K562 (cell line): Measurements from ENCODE around the gene ZNF627. TPM values are rescaled to one million over a fixed set of nuclear protein-coding genes. Genes with fewer than 3 reads are reported as not detected.

ENCODE experiments used
- ATF7 ChIP-seq: fragments of 450-650 bp; IDR thresholded peaks from 2 replicates; pipeline ENCODE4 v1.7.1; 2014; ENCODE audit warnings: mild to moderate bottlenecking, moderate library complexity
- E2F3 ChIP-seq: fragments of 250-450 bp; sonication (Bioruptor Pico); IDR thresholded peaks from 2 replicates; pipeline ENCODE4 v1.4.0; 2020; ENCODE audit warnings: mild to moderate bottlenecking
- EP400 ChIP-seq: fragments of 450-650 bp; IDR thresholded peaks from 2 replicates; pipeline ENCODE4 v1.6.1; 2017; ENCODE audit warnings: antibody characterized with exemption, mild to moderate bottlenecking, moderate library complexity
- ESRRA ChIP-seq: fragments of 450-650 bp; IDR thresholded peaks from 2 replicates; pipeline ENCODE4 v1.6.1; 2014; ENCODE audit warnings: low read depth, mild to moderate bottlenecking, moderate library complexity, borderline replicate concordance
- ETV5 ChIP-seq: sonication (generic); formaldehyde crosslinking; IDR thresholded peaks from 2 replicates; pipeline ENCODE4 v1.4.0; 2020; ENCODE audit warnings: low read depth, mild to moderate bottlenecking, missing genetic modification reagents
- FOS ChIP-seq: IDR thresholded peaks from 3 replicates; pipeline ENCODE4 v1.6.1; 2011; ENCODE audit not compliant: insufficient read length; ENCODE audit errors: extremely low read depth
- HMGN3 ChIP-seq: IDR thresholded peaks from 2 replicates; pipeline ENCODE4 v1.6.1; 2011; ENCODE audit warnings: borderline replicate concordance, low read depth, mild to moderate bottlenecking, mixed read lengths, low read length; ENCODE audit not compliant: insufficient read length; ENCODE audit errors: extremely low read depth
- HOXB6 ChIP-seq: fragments of 250-450 bp; sonication (Bioruptor Pico); IDR thresholded peaks from 2 replicates; pipeline ENCODE4 v1.5.1; 2022; ENCODE audit warnings: mild to moderate bottlenecking, borderline replicate concordance
- KHSRP ChIP-seq: fragments of 450-650 bp; IDR thresholded peaks from 2 replicates; pipeline ENCODE4 v1.6.1; 2017
- KLF16 ChIP-seq: IDR thresholded peaks from 2 replicates; pipeline ENCODE4 v1.6.1; 2016; ENCODE audit warnings: antibody characterized with exemption
- L3MBTL2 ChIP-seq: fragments of 450-650 bp; IDR thresholded peaks from 2 replicates; pipeline ENCODE4 v1.6.1; 2016; ENCODE audit warnings: mild to moderate bottlenecking, moderate library complexity
- PHF20 ChIP-seq: fragments of 450-650 bp; IDR thresholded peaks from 2 replicates; pipeline ENCODE4 v1.6.1; 2018; ENCODE audit not compliant: partially characterized antibody
- RBBP5 ChIP-seq: fragments of 200-600 bp; sonication (generic); IDR thresholded peaks from 2 replicates; pipeline ENCODE4 v1.6.1; 2012; ENCODE audit warnings: borderline replicate concordance, mild to moderate bottlenecking, low read length, control low read depth, inconsistent platforms; ENCODE audit not compliant: insufficient read depth, poor library complexity, severe bottlenecking
- TSC22D4 ChIP-seq: fragments of 450-650 bp; IDR thresholded peaks from 2 replicates; pipeline ENCODE4 v1.6.1; 2016; ENCODE audit warnings: missing genetic modification characterization, missing biosample characterization, control low read depth
- polyA plus RNA-seq, 8 experiments: library from polyadenylated mRNA; depleted of rRNA in 4 of 8; stranded (reverse) in 5 of 8; unstranded in 3 of 8; fragments of >200 nt; fragmentation: Nextera tagmentation in 2 of 8; fragmentation: Illumina TruSeq in 1 of 8; extraction: Ambion mirVana in 2 of 8; extraction: Trizol in 1 of 8; gene quantifications; 2 replicates each; pipeline versions ENCODE4 v1.2.1 to v1.2.3, GENCODE V29; 2011 to 2014; ENCODE audit warnings: inconsistent platforms in 1 of 8, missing spikeins in 1 of 8
- total RNA-seq, 7 experiments: library from RNA; depleted of rRNA in 6 of 7; stranded (reverse); fragments of >200 nt in 6 of 7; fragmentation: Illumina TruSeq in 2 of 7; extraction: Trizol in 2 of 7; gene quantifications; 2 replicates each; pipeline versions ENCODE4 v1.2.1 to v1.2.3, GENCODE V29; 2011 to 2021; ENCODE audit warnings: low replicate concordance in 1 of 7
- TF ChIP-seq, protein P1 (sequence below): fragments of 450-650 bp; IDR thresholded peaks from 2 replicates; pipeline ENCODE4 v1.6.1; 2016; ENCODE audit warnings: borderline replicate concordance
- TF ChIP-seq, protein P2 (sequence below): sonication (generic); formaldehyde crosslinking; IDR thresholded peaks from 2 replicates; pipeline ENCODE4 v1.8.1; 2023; ENCODE audit warnings: mild to moderate bottlenecking, missing genetic modification reagents, moderate library complexity
- TF ChIP-seq, protein P3 (sequence below): fragments of 250-450 bp; sonication (Bioruptor Pico); IDR thresholded peaks from 2 replicates; pipeline ENCODE4 v1.4.0; 2020; ENCODE audit warnings: mild to moderate bottlenecking

Gene ZNF627
- total and polyA plus RNA-seq, 9 of the 15 experiments (the other 6 are each of a cell fraction or from before 2014, with no cell fraction given) = 6.4 to 19.9 (median 10.6) TPM

DNA sequence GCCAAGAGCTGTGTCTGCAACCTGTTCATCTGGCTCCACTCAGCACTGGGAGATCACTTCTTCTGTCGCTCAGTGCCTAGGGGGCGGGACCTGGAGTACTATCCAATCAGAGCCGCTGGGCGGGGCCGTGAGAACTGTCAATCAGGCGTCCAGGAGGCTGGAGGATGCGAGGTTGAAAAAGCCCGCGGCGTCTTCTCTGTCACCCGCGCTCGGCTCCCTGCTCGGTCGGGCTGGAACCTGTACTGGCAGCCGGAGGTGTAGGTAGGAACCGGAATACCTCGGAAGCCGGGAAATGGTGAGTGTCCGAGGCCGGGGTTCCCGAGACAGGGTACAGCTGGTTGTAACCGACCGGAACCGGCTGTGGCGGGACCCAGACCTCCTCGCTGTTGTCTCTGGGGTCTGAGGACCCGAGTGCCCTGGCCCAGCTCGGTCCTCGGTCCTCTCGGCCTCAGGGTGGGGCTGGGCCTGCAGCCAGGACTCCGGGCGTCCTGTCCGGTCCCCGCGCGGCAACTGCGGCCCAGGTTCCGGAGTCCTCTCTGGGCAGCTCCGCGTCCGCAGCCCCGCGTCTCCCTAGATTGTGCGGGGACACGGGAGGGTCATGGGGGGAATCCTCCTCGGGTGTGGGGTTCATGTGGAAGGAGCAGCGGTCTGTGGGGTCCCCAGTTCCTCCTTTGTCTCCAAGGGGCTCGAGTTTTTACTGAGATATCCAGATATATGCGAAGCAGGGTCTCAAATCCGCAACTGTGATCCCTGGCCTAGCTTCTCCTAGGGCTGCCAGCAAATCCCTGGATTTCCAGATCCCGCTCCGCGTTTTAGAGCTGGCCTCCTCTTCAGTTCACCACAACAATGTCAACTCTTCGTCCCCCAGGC, 42.6 kb downstream of the ZNF627 start (continued):
- TF ChIP-seq KLF16 (peak; percentile 81), L3MBTL2 (peak; percentile 68), ETV5 (0 out of 2 replicates have a peak, but pooled peaks have one; percentile 21), E2F3 (CRISPR knock-in tag) (peak; percentile 27; the same call in 1 of the 2 replicates), KHSRP (no peak), FOS (peak; percentile 78), PHF20 (peak; percentile 17), HMGN3 (peak; percentile 55), HOXB6 (CRISPR knock-in tag) (no peak), RBBP5 (peak; percentile 44), EP400 (peak; percentile 68), ATF7 (peak; percentile 51; the same call in 1 of the 2 replicates), ESRRA (peak; percentile 20; the same call in 1 of the 2 replicates), TSC22D4 (no peak)
- TF ChIP-seq, protein P1, sequence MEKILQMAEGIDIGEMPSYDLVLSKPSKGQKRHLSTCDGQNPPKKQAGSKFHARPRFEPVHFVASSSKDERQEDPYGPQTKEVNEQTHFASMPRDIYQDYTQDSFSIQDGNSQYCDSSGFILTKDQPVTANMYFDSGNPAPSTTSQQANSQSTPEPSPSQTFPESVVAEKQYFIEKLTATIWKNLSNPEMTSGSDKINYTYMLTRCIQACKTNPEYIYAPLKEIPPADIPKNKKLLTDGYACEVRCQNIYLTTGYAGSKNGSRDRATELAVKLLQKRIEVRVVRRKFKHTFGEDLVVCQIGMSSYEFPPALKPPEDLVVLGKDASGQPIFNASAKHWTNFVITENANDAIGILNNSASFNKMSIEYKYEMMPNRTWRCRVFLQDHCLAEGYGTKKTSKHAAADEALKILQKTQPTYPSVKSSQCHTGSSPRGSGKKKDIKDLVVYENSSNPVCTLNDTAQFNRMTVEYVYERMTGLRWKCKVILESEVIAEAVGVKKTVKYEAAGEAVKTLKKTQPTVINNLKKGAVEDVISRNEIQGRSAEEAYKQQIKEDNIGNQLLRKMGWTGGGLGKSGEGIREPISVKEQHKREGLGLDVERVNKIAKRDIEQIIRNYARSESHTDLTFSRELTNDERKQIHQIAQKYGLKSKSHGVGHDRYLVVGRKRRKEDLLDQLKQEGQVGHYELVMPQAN = peak; percentile 65; the same call in 1 of the 2 replicates
- TF ChIP-seq, protein P2, sequence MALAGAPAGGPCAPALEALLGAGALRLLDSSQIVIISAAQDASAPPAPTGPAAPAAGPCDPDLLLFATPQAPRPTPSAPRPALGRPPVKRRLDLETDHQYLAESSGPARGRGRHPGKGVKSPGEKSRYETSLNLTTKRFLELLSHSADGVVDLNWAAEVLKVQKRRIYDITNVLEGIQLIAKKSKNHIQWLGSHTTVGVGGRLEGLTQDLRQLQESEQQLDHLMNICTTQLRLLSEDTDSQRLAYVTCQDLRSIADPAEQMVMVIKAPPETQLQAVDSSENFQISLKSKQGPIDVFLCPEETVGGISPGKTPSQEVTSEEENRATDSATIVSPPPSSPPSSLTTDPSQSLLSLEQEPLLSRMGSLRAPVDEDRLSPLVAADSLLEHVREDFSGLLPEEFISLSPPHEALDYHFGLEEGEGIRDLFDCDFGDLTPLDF = peak; percentile 78
- TF ChIP-seq, protein P3, sequence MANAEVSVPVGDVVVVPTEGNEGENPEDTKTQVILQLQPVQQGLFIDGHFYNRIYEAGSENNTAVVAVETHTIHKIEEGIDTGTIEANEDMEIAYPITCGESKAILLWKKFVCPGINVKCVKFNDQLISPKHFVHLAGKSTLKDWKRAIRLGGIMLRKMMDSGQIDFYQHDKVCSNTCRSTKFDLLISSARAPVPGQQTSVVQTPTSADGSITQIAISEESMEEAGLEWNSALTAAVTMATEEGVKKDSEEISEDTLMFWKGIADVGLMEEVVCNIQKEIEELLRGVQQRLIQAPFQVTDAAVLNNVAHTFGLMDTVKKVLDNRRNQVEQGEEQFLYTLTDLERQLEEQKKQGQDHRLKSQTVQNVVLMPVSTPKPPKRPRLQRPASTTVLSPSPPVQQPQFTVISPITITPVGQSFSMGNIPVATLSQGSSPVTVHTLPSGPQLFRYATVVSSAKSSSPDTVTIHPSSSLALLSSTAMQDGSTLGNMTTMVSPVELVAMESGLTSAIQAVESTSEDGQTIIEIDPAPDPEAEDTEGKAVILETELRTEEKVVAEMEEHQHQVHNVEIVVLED (CRISPR knock-in tag) = no peak
